A549 (cell line): Measurements from ENCODE around the gene DCPS.
"Not testable (repeated sequence)": the region's sequence is repeated elsewhere in the genome, so short reads cannot be mapped to it uniquely, and the experiment has no call there.

ENCODE experiments used
- EHF ChIP-seq: fragments of 250-450 bp; sonication (Bioruptor Pico); IDR thresholded peaks from 2 replicates; pipeline ENCODE4 v1.5.0; 2020; ENCODE audit warnings: mild to moderate bottlenecking
- EP300 ChIP-seq, 2 experiments: fragments of >200 bp; sonication (Bioruptor Twin); formaldehyde crosslinking; IDR thresholded peaks; 2 replicates in 1 of 2; 3 replicates in 1 of 2; pipeline ENCODE4 v1.6.1; 2016 to 2017
- KDM5A ChIP-seq: fragments of 200-600 bp; sonication (generic); IDR thresholded peaks from 2 replicates; pipeline ENCODE4 v1.6.1; 2016; ENCODE audit warnings: antibody characterized with exemption, mild to moderate bottlenecking
- RAD21 ChIP-seq, 2 experiments: fragments of >200 bp in 1 of 2; sonication (Bioruptor Twin) in 1 of 2; formaldehyde crosslinking in 1 of 2; IDR thresholded peaks in 1 of 2; conservative IDR thresholded peaks in 1 of 2; 2 replicates in 1 of 2; 3 replicates in 1 of 2; pipeline ENCODE4 v1.6.1; 2012 to 2018; ENCODE audit warnings: inconsistent platforms in 1 of 2
- SMC3 ChIP-seq: fragments of >200 bp; sonication (Bioruptor Twin); formaldehyde crosslinking; IDR thresholded peaks from 3 replicates; pipeline ENCODE4 v1.6.1; 2018; ENCODE audit warnings: inconsistent platforms
- TF ChIP-seq, protein P1 (sequence below): fragments of >200 bp; sonication (Bioruptor Twin); formaldehyde crosslinking; IDR thresholded peaks from 3 replicates; pipeline ENCODE4 v1.5.1; 2016
- TF ChIP-seq, protein P2 (sequence below): fragments of 150-350 bp; IDR thresholded peaks from 2 replicates; pipeline ENCODE4 v1.6.1; 2014; ENCODE audit warnings: low read depth, mild to moderate bottlenecking, low read length
- TF ChIP-seq, protein P3 (sequence below): IDR thresholded peaks from 2 replicates; pipeline ENCODE4 v1.6.1; 2012
- TF ChIP-seq, protein P4 (sequence below): IDR thresholded peaks from 2 replicates; pipeline ENCODE4 v1.6.1; 2012

DNA sequence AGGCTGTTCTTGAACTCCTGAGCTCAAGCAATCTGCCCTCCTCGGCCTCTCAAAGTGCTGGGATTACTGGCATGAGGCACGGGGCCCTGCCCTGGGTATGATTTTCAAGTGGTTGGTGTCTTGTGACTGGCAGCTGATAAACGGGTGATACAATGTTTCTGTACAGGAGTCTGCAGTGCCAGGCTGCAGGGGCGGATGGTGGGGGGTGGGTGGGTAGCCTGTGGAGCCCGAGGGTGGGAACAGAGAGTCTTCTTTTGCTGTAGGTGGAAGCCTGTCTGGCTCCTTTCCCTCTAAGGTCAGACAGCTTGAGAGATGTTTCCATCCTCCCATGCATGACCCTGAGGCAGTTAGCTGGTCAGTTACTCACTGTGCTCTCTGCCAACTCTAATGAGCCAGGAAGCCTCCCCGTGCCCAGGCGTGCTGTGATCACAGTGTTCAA lies 90.8 kb downstream of the DCPS start:
- TF ChIP-seq, protein P1, sequence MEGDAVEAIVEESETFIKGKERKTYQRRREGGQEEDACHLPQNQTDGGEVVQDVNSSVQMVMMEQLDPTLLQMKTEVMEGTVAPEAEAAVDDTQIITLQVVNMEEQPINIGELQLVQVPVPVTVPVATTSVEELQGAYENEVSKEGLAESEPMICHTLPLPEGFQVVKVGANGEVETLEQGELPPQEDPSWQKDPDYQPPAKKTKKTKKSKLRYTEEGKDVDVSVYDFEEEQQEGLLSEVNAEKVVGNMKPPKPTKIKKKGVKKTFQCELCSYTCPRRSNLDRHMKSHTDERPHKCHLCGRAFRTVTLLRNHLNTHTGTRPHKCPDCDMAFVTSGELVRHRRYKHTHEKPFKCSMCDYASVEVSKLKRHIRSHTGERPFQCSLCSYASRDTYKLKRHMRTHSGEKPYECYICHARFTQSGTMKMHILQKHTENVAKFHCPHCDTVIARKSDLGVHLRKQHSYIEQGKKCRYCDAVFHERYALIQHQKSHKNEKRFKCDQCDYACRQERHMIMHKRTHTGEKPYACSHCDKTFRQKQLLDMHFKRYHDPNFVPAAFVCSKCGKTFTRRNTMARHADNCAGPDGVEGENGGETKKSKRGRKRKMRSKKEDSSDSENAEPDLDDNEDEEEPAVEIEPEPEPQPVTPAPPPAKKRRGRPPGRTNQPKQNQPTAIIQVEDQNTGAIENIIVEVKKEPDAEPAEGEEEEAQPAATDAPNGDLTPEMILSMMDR, result not testable (repeated sequence)
- TF ChIP-seq, protein P2, sequence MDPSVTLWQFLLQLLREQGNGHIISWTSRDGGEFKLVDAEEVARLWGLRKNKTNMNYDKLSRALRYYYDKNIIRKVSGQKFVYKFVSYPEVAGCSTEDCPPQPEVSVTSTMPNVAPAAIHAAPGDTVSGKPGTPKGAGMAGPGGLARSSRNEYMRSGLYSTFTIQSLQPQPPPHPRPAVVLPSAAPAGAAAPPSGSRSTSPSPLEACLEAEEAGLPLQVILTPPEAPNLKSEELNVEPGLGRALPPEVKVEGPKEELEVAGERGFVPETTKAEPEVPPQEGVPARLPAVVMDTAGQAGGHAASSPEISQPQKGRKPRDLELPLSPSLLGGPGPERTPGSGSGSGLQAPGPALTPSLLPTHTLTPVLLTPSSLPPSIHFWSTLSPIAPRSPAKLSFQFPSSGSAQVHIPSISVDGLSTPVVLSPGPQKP, result not testable (repeated sequence)
- TF ChIP-seq EHF (CRISPR knock-in tag); KDM5A; SMC3; RAD21 (conservative IDR thresholded peaks at IDR 0.05 in 1 of 2, IDR thresholded peaks at IDR 0.05 in 1 of 2); EP300 (IDR thresholded peaks at IDR 0.05): not testable (repeated sequence)
- TF ChIP-seq, protein P3, sequence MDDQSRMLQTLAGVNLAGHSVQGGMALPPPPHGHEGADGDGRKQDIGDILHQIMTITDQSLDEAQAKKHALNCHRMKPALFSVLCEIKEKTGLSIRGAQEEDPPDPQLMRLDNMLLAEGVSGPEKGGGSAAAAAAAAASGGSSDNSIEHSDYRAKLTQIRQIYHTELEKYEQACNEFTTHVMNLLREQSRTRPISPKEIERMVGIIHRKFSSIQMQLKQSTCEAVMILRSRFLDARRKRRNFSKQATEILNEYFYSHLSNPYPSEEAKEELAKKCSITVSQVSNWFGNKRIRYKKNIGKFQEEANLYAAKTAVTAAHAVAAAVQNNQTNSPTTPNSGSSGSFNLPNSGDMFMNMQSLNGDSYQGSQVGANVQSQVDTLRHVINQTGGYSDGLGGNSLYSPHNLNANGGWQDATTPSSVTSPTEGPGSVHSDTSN, result not testable (repeated sequence)
- TF ChIP-seq, protein P4, sequence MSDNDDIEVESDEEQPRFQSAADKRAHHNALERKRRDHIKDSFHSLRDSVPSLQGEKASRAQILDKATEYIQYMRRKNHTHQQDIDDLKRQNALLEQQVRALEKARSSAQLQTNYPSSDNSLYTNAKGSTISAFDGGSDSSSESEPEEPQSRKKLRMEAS, result not testable (repeated sequence)
